ENCODE results near the gene EPB41. TPM values are rescaled to one million over a fixed set of nuclear protein-coding genes. Genes with fewer than 3 reads are reported as not detected.

EPB41 gene
- total and polyA plus RNA-seq, 4 donors: 10.7 to 189 (median 38.1) TPM

GRCh38 chr1:28915031-28915895 lies 894 bp downstream of the EPB41 start:
- no peak for TF ChIP-seq HNF4G (IDR thresholded peaks at IDR 0.05)
- TF ChIP-seq FOXA1 (IDR thresholded peaks at IDR 0.05): no peak
- no peak for TF ChIP-seq NR2F2 (IDR thresholded peaks at IDR 0.05)
- TF ChIP-seq SP1 (IDR thresholded peaks at IDR 0.05): no peak
- TF ChIP-seq RXRA (IDR thresholded peaks at IDR 0.05): no peak
- no peak for TF ChIP-seq HNF4A (conservative IDR thresholded peaks at IDR 0.05)
- TF ChIP-seq MAX (IDR thresholded peaks at IDR 0.05): no peak
- no peak for TF ChIP-seq CTCF (IDR thresholded peaks at IDR 0.05; ENCODE audit: low read depth, low read length, missing input control)
- TF ChIP-seq RAD21 (IDR thresholded peaks at IDR 0.05): no peak
- TF ChIP-seq JUND (IDR thresholded peaks at IDR 0.05): no peak
- TF ChIP-seq FOXA2 (IDR thresholded peaks at IDR 0.05): no peak
- TF ChIP-seq YY1 (IDR thresholded peaks at IDR 0.05): no peak
- TF ChIP-seq REST (IDR thresholded peaks at IDR 0.05): no peak
- TF ChIP-seq ATF3 (IDR thresholded peaks at IDR 0.05): no peak
- no peak for TF ChIP-seq EGR1 (IDR thresholded peaks at IDR 0.05; ENCODE audit: low read depth in 2 of 2)
- no peak for TF ChIP-seq ZBTB33 (IDR thresholded peaks at IDR 0.05)
- Histone ChIP-seq H3K36me3 (ENCODE audit: control insufficient read depth in 4 of 4, insufficient read depth in 3 of 4, low read depth in 1 of 4, low read length in 3 of 4) (no peaks in the 10 kb centered on the region), H3K27me3 (ENCODE audit: control insufficient read depth in 4 of 4, insufficient read depth in 4 of 4, low read length in 3 of 4) (no peaks in the 10 kb centered on the region), H3K4me3 (ENCODE audit: low read depth in 1 of 3, low read length in 3 of 3) (peak overlapping the region; percentile 27 to 74 (median 59)), H3K4me1 (ENCODE audit: control insufficient read depth in 4 of 4, insufficient read depth in 4 of 4, low read length in 3 of 4) (peaks cover 3 to 21% (median 14%) of the 10 kb centered on the region in 4 donors), H3K9ac (ENCODE audit: low read depth in 1 of 2, low read length in 2 of 2) (no peak overlapping the region), H3K9me3 (ENCODE audit: control insufficient read depth in 4 of 4, low read length in 3 of 4) (no peaks in the 10 kb centered on the region), H3K27ac (ENCODE audit: low read depth in 1 of 2, low read length in 2 of 2) (no peak overlapping the region)
- DNase-seq (ENCODE audit: low spot score): no peak
- WGBS: 18% methylated on average over 32 of the region's 32 CpGs

Measured in liver (tissue), 9 donors.